HG03139 (cell line): Measurements from ENCODE around the gene HOXD9.

Experiments used
- ATAC-seq: cut with Tn5 transposase; IDR thresholded peaks from one replicate; pipeline ENCODE4 v1.9.1; 2021; ENCODE audit not compliant: unreplicated experiment

Gene HOXD9

GRCh38 chr2:176137252-176137580 is 14.7 kb downstream of the HOXD9 start:
- no peak for ATAC-seq

- ATAC-seq: no peak
Measured at GRCh38 chr2:176137906-176138305, 15.4 kb downstream of the HOXD9 start.

- ATAC-seq: no peak
Measured at GRCh38 chr2:176138526-176138922, 16.0 kb downstream of the HOXD9 start.

DNA sequence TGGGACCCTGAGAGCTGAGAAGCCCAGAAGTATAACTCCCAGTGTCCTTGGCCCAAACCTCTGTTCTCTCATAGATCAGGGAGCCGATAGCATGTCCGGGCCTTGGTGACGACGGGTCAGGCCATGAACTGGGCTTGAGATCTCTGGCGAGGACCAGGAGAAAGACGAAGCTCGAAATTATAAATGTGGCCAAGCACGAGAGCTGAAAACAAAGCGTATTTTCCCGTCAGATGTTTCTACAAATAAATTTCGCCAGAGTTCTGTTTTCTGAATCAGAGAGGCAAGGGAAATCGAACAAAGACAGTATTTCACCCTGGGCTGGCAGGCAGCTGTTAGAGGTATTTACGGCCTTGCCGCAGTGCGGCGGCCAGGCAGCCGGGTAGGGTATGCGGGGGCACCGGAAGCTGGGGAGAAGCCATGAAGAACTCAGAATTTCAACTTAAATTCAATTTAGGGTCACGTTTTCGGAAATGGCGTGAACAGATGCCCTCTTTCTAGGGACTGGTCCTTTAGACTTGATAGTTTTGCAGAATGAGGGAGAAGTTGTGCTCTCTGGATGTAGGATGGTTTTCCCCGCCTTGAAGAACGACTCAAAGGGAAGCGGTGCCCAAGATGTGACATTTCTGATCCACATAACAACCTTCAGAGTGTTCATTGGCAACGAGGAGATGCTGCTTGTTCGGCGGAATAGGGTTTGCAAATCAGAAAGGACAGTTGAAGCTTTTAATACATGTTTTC is 16.6 kb downstream of the HOXD9 start:
- no peak for ATAC-seq

DNA sequence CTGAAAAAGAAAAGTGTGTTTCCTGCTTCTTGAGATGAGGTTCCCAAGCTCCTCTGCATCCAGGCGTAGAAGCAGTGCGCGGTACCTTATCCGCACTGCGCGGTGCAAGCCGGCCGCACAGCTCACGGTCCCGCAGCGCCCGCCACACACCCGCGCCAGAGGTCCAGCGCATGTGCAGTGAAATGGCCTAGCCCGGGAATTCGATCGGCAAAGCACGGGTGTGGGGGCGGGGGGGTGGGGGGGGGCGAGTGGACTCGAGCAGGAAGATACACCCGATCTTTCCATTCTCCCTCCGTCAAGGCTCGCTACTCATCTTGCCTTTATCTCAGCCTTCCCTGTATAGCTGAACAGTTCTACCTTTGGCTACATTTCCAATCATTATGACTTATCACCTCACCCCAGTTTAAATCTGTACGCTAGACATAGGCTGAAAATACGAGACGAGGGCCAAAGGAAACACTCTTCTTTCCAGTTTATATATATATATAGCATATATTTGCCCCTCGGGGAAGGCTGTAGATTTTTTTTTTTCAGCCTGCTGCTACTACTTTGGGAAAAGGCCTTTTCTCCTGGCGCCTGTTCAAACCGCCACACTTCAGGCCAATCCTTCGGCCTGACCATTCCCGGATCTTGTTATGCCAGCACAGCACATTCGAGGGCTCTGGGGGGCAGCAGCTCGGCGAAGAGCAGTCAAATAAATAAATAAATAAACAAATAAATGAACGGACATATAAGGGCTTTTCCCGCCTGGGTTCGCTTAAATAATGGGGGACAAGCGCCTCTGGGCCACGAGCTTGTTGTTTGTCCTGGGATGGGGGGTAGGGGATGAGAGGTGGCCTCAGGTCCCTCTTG is 17.4 kb downstream of the HOXD9 start:
- ATAC-seq: no peak

GRCh38 chr2:176140513-176141317 is 18.2 kb downstream of the HOXD9 start:
- peak; percentile 89 for ATAC-seq

GRCh38 chr2:176142281-176142680 is 19.8 kb downstream of the HOXD9 start:
- no peak for ATAC-seq

- no peak for ATAC-seq
Measured at GRCh38 chr2:176145085-176145969, 22.8 kb downstream of the HOXD9 start.

DNA sequence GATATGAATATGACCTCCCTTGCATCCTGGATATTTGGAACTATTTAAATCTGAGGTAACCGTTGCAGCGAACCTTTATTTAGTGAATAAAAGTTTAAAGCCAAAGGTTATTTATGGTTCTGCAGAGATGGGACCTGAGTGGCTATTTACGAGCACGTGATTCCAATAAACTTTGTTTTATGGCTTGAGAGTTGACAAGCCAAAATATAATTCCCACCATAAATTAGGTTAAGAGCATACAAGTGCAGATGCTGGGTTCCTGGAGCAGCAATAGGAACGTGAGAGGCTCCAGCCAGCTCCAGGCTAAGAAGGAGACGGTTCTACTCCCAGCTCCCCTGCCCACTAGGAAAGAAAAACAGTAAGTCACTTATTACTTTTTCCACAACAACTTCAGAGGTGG is 23.6 kb downstream of the HOXD9 start:
- no peak for ATAC-seq

GRCh38 chr2:176146645-176147044 is 24.1 kb downstream of the HOXD9 start:
- ATAC-seq: no peak

GRCh38 chr2:176147210-176147799 is 24.8 kb downstream of the HOXD9 start:
- ATAC-seq: no peak

DNA sequence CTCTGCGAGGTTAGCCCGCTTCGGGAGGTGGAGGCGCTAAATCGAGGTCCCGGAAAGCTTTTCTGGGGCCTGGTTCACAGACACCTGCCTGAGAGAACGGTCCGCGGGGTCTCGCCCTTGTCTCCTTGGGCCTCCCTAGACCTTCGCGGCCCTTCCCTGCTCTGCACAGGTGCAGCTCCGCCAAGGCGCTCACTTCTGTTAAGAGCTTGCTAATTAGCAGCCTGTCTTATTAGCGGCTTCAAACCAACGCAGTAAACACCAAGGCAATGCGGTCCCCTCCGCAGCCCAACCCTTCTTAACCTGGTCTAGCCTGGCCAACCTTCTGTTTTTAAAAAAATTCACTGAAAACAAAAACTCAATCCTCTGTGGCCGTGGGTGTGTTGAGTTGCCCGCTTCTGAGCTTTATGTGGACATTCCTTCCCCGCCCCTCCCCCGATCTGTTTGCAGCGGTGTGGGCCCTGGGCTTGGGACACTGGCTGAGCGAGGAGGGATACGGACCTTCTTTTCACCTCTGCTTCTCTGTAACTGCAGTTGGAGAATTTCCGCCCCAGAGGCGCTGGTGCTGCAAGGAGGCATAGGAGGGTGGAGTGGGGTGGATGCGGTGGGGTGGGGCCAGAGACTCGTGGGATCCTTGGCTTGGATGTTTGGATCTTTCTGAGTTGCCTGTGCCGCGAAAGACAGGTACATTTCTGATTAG is 25.4 kb downstream of the HOXD9 start:
- no peak for ATAC-seq

GRCh38 chr2:176148751-176149421 is 26.4 kb downstream of the HOXD9 start:
- no peak for ATAC-seq

DNA sequence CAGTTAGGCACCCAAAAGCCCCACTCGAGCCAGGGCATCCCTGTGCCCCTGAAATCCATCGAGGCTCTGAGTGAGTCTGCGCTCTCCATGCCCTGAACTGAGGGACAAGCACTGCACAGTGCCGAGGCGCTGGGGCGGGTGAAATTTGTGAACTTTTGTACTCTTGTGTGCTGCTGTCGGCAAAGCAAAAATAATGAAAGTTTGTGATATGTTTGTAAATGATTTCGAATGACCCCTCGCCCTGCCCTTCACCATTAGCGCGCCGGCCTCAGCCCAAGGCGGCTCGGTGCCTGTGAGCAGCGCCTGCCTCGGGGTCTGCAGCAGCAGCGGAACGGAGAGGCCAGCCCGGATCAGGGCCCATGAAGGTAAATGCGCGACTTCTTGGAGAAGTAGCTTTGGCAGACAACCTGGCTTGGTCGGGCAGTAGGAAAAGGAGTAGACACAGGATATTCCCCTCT is 27.0 kb downstream of the HOXD9 start:
- ATAC-seq: no peak

- no peak for ATAC-seq
Measured at GRCh38 chr2:176149939-176150583, 27.5 kb downstream of the HOXD9 start.

- no peak for ATAC-seq
Measured at GRCh38 chr2:176150584-176151441, 28.3 kb downstream of the HOXD9 start.

- no peak for ATAC-seq
Measured at GRCh38 chr2:176151442-176152287, 29.1 kb downstream of the HOXD9 start, which contains the start of gene HOXD4. Gene HOXD4, plus strand, starts transcription at chr2:176151550. Its CDS starts 84 bp downstream, at chr2:176151634.
